Measurements from ENCODE around the gene TENM4. TPM values are rescaled to one million over a fixed set of nuclear protein-coding genes. Genes with fewer than 3 reads are reported as not detected.

The TENM4 gene
- total and polyA plus RNA-seq, 4 donors, result 0.02 to 0.33 (median 0.14) TPM

DNA sequence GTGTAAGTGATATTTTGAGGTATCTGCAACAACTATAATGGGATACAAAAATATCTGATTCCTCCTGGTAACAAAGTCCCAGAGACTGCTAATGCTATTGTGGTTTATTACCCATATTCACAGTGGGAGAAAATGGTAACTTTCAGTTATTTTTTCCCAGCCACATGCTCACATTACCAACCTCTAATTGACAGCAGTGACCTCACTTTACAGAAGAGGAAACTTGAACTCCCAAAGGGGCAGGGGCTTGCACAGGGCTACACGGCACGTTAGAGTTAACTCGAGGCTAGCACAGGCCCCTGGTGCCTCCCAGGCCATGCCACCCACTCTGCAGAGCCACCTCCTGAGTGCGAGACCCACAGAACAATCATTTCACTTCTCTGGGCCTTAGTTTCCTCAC lies 132.4 kb downstream of the TENM4 start:
- no peak overlapping the region for H3K9ac ChIP-seq (ENCODE audit: low read depth in 1 of 2, low read length in 2 of 2)
- 80% methylated on average over 4 of the region's 4 CpGs for WGBS

More for the DNA sequence above, 132.4 kb downstream of the TENM4 start:
- Histone ChIP-seq H3K27ac (ENCODE audit: low read depth in 1 of 2, low read length in 2 of 2) (no peak overlapping the region), H3K9me3 (ENCODE audit: control insufficient read depth in 4 of 4, low read length in 3 of 4) (peaks cover 0 to 1% (median 0%) of the 10 kb centered on the region in 4 donors), H3K4me1 (ENCODE audit: control insufficient read depth in 4 of 4, insufficient read depth in 4 of 4, low read length in 3 of 4) (no peaks in the 10 kb centered on the region), H3K4me3 (ENCODE audit: low read depth in 1 of 3, low read length in 3 of 3) (no peak overlapping the region), H3K36me3 (ENCODE audit: control insufficient read depth in 4 of 4, insufficient read depth in 3 of 4, low read depth in 1 of 4, low read length in 3 of 4) (no peaks in the 10 kb centered on the region), H3K27me3 (ENCODE audit: control insufficient read depth in 4 of 4, insufficient read depth in 4 of 4, low read length in 3 of 4) (no peaks in the 10 kb centered on the region)
- TF ChIP-seq, protein P1, sequence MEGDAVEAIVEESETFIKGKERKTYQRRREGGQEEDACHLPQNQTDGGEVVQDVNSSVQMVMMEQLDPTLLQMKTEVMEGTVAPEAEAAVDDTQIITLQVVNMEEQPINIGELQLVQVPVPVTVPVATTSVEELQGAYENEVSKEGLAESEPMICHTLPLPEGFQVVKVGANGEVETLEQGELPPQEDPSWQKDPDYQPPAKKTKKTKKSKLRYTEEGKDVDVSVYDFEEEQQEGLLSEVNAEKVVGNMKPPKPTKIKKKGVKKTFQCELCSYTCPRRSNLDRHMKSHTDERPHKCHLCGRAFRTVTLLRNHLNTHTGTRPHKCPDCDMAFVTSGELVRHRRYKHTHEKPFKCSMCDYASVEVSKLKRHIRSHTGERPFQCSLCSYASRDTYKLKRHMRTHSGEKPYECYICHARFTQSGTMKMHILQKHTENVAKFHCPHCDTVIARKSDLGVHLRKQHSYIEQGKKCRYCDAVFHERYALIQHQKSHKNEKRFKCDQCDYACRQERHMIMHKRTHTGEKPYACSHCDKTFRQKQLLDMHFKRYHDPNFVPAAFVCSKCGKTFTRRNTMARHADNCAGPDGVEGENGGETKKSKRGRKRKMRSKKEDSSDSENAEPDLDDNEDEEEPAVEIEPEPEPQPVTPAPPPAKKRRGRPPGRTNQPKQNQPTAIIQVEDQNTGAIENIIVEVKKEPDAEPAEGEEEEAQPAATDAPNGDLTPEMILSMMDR (IDR thresholded peaks at IDR 0.05; ENCODE audit: low read depth, low read length, missing input control), result no peak
- TF ChIP-seq, protein P2, sequence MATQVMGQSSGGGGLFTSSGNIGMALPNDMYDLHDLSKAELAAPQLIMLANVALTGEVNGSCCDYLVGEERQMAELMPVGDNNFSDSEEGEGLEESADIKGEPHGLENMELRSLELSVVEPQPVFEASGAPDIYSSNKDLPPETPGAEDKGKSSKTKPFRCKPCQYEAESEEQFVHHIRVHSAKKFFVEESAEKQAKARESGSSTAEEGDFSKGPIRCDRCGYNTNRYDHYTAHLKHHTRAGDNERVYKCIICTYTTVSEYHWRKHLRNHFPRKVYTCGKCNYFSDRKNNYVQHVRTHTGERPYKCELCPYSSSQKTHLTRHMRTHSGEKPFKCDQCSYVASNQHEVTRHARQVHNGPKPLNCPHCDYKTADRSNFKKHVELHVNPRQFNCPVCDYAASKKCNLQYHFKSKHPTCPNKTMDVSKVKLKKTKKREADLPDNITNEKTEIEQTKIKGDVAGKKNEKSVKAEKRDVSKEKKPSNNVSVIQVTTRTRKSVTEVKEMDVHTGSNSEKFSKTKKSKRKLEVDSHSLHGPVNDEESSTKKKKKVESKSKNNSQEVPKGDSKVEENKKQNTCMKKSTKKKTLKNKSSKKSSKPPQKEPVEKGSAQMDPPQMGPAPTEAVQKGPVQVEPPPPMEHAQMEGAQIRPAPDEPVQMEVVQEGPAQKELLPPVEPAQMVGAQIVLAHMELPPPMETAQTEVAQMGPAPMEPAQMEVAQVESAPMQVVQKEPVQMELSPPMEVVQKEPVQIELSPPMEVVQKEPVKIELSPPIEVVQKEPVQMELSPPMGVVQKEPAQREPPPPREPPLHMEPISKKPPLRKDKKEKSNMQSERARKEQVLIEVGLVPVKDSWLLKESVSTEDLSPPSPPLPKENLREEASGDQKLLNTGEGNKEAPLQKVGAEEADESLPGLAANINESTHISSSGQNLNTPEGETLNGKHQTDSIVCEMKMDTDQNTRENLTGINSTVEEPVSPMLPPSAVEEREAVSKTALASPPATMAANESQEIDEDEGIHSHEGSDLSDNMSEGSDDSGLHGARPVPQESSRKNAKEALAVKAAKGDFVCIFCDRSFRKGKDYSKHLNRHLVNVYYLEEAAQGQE (IDR thresholded peaks at IDR 0.05), result no peak
- TF ChIP-seq YY1 (IDR thresholded peaks at IDR 0.05), result no peak
- no peak for TF ChIP-seq HNF4A (conservative IDR thresholded peaks at IDR 0.05)
- TF ChIP-seq EGR1 (IDR thresholded peaks at IDR 0.05; ENCODE audit: low read depth in 2 of 2), result no peak
- TF ChIP-seq, protein P3, sequence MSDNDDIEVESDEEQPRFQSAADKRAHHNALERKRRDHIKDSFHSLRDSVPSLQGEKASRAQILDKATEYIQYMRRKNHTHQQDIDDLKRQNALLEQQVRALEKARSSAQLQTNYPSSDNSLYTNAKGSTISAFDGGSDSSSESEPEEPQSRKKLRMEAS (IDR thresholded peaks at IDR 0.05), result no peak
- TF ChIP-seq SP1 (IDR thresholded peaks at IDR 0.05), result no peak
- TF ChIP-seq, protein P4, sequence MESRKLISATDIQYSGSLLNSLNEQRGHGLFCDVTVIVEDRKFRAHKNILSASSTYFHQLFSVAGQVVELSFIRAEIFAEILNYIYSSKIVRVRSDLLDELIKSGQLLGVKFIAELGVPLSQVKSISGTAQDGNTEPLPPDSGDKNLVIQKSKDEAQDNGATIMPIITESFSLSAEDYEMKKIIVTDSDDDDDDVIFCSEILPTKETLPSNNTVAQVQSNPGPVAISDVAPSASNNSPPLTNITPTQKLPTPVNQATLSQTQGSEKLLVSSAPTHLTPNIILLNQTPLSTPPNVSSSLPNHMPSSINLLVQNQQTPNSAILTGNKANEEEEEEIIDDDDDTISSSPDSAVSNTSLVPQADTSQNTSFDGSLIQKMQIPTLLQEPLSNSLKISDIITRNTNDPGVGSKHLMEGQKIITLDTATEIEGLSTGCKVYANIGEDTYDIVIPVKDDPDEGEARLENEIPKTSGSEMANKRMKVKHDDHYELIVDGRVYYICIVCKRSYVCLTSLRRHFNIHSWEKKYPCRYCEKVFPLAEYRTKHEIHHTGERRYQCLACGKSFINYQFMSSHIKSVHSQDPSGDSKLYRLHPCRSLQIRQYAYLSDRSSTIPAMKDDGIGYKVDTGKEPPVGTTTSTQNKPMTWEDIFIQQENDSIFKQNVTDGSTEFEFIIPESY (IDR thresholded peaks at IDR 0.05), result no peak
- TF ChIP-seq RAD21 (IDR thresholded peaks at IDR 0.05), result no peak
- no peak for TF ChIP-seq GABPA (IDR thresholded peaks at IDR 0.05 in 1 of 2, conservative IDR thresholded peaks at IDR 0.05 in 1 of 2)
- no peak for TF ChIP-seq FOXA2 (IDR thresholded peaks at IDR 0.05)
- TF ChIP-seq RXRA (IDR thresholded peaks at IDR 0.05), result no peak
- TF ChIP-seq, protein P5, sequence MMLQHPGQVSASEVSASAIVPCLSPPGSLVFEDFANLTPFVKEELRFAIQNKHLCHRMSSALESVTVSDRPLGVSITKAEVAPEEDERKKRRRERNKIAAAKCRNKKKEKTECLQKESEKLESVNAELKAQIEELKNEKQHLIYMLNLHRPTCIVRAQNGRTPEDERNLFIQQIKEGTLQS (IDR thresholded peaks at IDR 0.05), result no peak
- TF ChIP-seq NR2F2 (IDR thresholded peaks at IDR 0.05), result no peak
- TF ChIP-seq HNF4G (IDR thresholded peaks at IDR 0.05), result no peak
- TF ChIP-seq TAF1 (conservative IDR thresholded peaks at IDR 0.05), result no peak
- TF ChIP-seq FOXA1 (IDR thresholded peaks at IDR 0.05), result no peak
- no peak for TF ChIP-seq JUND (IDR thresholded peaks at IDR 0.05)
- DNase-seq (ENCODE audit: low spot score), result no peak
